Stomach smooth muscle (tissue), 2 donors: Measurements from ENCODE around the gene DUSP10.

Source experiments
- H3K27ac ChIP-seq: one replicate; pipeline ENCODE4 v1.7.0; 2013; ENCODE audit warnings: mild to moderate bottlenecking, low read length, inconsistent platforms
- H3K27me3 ChIP-seq, 2 donors: one replicate each; pipeline ENCODE4 v1.7.0; 2013; ENCODE audit warnings: low read length in 2 of 2; ENCODE audit not compliant: insufficient read depth in 2 of 2, control insufficient read depth in 1 of 2
- H3K36me3 ChIP-seq, 2 donors: one replicate each; pipeline ENCODE4 v1.7.0; 2013; ENCODE audit warnings: low read length in 2 of 2; ENCODE audit not compliant: control insufficient read depth in 2 of 2, insufficient read depth in 2 of 2
- H3K4me1 ChIP-seq: one replicate; pipeline ENCODE4 v1.7.0; 2013; ENCODE audit warnings: low read length; ENCODE audit not compliant: control insufficient read depth, insufficient read depth
- H3K4me3 ChIP-seq, 2 donors: one replicate each; pipeline ENCODE4 v1.7.0; 2013; ENCODE audit warnings: low read length in 2 of 2
- H3K9ac ChIP-seq, 2 donors: one replicate each; pipeline ENCODE4 v1.7.0; 2013; ENCODE audit warnings: low read length in 2 of 2, mild to moderate bottlenecking in 1 of 2
- H3K9me3 ChIP-seq, 2 donors: one replicate each; pipeline ENCODE4 v1.7.0; 2013; ENCODE audit warnings: low read length in 2 of 2; ENCODE audit not compliant: control insufficient read depth in 2 of 2
- donor health status: healthy.
- donor health status: Pancreatic carcinoma.

DUSP10 gene

DNA sequence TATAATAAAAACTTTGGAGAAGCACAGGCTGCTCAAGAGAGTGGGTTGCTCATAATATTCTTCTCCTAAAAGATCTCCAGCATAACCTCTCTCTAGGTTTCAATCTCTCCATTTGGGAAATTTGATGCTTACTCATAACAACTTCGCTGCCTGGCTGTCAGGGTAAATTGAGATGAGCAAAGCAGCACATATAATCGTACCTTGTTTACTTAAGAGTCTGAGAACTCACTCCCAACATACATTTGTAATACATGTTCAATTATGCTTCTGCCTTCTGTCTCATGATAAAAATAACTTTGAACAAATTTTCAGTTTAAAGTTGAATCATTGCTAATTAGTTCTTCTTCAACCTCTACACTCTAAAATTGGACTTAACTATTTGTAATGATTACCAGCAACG lies 68.9 kb downstream of the DUSP10 start:
- Histone ChIP-seq H3K9me3 (no peaks in the 10 kb centered on the region), H3K9ac (no peak overlapping the region), H3K4me1 (no peaks in the 10 kb centered on the region)

DNA sequence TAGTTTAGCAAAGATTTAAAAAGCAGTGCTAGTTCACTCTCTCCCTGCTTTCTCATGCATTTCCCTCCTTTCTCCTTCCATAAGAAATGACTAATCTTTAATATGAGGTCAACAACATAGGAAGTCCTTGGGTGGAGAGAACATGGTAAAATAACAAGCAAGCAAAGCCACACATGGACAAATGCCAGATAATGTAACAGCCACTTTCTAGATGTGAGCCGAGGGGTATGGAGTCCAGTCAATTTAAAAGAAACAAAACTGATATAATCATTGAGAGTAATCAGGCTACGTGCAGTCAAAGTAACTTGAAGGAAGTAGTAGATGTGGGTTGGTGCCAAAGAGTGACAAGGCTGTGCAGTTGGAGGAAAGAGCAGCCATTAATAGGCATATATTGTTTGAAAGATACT lies 69.6 kb downstream of the DUSP10 start:
- H3K4me3 ChIP-seq = no peak overlapping the region
- no peaks in the 10 kb centered on the region for H3K36me3 ChIP-seq
- no peaks in the 10 kb centered on the region for H3K27me3 ChIP-seq
- H3K9me3 ChIP-seq = no peaks in the 10 kb centered on the region
- no peaks in the 10 kb centered on the region for H3K4me1 ChIP-seq
- H3K9ac ChIP-seq = no peak overlapping the region
- no peak overlapping the region for H3K27ac ChIP-seq

More for the DNA sequence above, 68.9 kb downstream of the DUSP10 start:
- H3K4me3 ChIP-seq = no peak overlapping the region
- H3K36me3 ChIP-seq = no peaks in the 10 kb centered on the region
- H3K27me3 ChIP-seq = no peaks in the 10 kb centered on the region
- no peak overlapping the region for H3K27ac ChIP-seq

DNA sequence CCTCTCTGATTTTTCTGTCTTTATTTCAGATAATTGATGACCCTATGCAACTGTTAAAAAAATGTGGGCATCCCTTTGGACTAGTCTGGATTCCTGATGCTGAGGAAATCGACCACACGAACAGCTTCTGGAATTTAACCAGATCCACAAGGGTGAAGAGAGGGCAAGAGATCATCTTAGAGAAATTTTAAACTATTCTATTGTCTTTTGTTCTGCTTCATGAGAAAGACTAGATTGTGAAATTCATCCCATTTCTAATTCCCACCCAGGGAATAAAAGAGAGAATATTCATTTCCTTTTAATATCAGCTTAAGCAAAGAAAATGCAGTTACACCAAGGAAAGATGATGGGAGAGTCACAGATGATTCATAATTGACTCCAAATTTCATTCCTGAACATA lies 71.8 kb downstream of the DUSP10 start:
- Histone ChIP-seq H3K27me3 (no peaks in the 10 kb centered on the region), H3K27ac (no peak overlapping the region), H3K4me1 (no peaks in the 10 kb centered on the region), H3K9ac (no peak overlapping the region), H3K9me3 (no peaks in the 10 kb centered on the region), H3K36me3 (no peaks in the 10 kb centered on the region), H3K4me3 (no peak overlapping the region)

DNA sequence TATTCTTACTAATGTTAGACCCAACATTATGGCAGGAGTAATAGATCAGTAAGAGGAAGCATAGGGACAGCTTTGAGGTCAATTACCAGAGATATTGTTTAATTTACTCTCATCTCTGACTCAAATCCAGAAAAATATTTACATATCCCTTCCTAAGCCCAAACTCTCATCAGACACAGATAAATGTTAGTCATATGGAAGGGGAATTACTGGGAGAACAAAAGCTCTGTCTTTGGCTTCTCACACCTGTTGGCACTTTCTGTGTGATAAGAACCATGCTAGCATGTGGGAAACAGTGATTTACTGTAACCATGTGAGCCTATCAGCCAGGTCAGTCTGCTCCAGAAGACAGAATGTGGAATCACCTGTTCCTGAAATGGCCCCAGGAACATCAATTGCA lies 72.4 kb downstream of the DUSP10 start:
- no peak overlapping the region for H3K4me3 ChIP-seq
- H3K27me3 ChIP-seq = no peaks in the 10 kb centered on the region
- H3K9me3 ChIP-seq = no peaks in the 10 kb centered on the region
- H3K36me3 ChIP-seq = no peaks in the 10 kb centered on the region
- no peak overlapping the region for H3K27ac ChIP-seq
- no peak overlapping the region for H3K9ac ChIP-seq
- no peaks in the 10 kb centered on the region for H3K4me1 ChIP-seq

DNA sequence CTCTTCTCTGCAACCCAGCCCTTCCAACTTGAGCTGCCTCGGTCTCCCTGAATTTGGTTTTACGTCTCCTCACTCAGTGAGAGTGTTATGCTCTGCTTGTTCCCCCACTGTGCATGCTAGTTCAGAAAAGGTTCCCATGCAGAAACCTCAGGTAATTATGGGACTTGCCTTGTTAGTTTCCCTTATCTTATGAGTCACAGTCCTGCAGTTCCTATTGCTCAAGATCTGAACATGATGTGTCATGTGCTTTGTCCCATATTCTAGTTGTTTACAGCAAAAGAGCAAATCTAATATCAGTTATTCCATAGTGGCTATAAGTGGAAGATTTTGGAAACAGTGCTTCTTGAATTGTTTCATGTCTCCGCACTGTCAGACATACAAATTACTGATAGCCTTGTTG lies 74.4 kb downstream of the DUSP10 start:
- no peak overlapping the region for H3K9ac ChIP-seq
- H3K4me3 ChIP-seq = no peak overlapping the region
- H3K27ac ChIP-seq = no peak overlapping the region
- no peaks in the 10 kb centered on the region for H3K4me1 ChIP-seq
- H3K9me3 ChIP-seq = no peaks in the 10 kb centered on the region
- H3K27me3 ChIP-seq = no peaks in the 10 kb centered on the region
- no peaks in the 10 kb centered on the region for H3K36me3 ChIP-seq

DNA sequence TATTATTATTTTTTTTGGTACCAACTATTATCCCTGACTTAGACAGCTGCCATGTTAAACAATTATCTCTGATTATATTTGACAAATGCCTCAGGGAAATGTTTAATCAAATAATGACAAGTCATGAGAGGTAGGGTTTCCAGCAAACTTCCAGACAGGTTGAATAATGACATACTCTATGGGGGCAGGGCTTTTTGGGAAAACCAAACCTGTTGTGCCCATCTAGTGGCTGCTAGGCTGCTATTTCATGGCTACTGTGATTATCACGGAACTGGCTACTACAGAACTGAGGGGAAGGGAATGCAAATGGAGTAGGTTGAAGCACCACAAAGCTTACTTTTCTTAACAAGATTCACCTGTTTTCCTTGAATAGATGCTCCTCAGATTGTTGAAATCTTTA lies 77.6 kb downstream of the DUSP10 start:
- Histone ChIP-seq H3K4me3 (no peak overlapping the region), H3K9me3 (no peaks in the 10 kb centered on the region), H3K9ac (no peak overlapping the region), H3K36me3 (no peaks in the 10 kb centered on the region), H3K4me1 (no peaks in the 10 kb centered on the region), H3K27me3 (no peaks in the 10 kb centered on the region), H3K27ac (no peak overlapping the region)

DNA sequence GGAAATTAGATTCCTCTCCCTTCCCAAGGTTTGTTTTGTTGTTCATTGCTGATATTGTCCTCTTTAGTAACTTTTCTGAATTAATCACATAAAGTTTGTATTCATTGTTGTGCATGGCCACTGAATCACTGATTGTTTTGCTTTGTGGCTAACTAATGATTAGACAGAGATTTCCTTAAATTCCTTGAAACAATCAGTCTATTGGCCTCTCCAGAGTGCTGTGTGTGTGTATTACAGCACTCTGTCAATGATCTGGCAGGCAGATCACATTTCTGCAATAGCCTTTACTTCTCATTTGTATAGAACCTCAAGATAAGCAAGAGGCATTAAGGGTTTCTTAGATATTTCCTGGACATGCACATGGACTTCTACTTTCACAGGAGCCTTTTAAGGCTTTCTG lies 78.6 kb downstream of the DUSP10 start:
- no peak overlapping the region for H3K9ac ChIP-seq
- H3K27me3 ChIP-seq = no peaks in the 10 kb centered on the region
- no peak overlapping the region for H3K27ac ChIP-seq
- no peaks in the 10 kb centered on the region for H3K36me3 ChIP-seq
- no peaks in the 10 kb centered on the region for H3K4me1 ChIP-seq
- no peaks in the 10 kb centered on the region for H3K9me3 ChIP-seq
- H3K4me3 ChIP-seq = no peak overlapping the region

DNA sequence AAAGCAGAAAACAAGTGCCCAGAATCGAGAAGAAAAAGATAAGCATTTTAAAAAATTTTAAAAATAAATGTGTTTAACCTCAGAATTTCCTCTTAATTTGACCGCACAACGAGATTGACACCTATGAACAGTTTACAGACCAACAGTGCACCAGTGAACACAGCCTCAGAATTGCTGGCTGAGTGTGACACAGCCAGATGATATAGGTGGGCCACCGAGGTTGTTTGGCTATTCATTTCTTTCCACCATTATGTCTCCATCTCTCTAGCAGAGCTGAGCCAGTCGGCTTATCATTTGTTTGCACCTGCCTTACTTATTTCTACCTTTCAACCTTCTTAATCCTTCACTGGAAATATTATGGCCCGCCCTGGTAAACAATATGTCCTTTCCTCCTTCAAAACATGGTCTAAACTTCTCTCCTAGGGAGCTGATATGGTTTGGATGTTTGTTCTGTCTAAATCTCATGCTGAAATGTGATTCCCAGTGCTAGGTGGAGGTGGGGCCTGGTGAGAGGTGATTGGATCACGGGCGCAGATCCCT lies 86.1 kb downstream of the DUSP10 start:
- Histone ChIP-seq H3K9ac (no peak overlapping the region), H3K27me3 (no peaks in the 10 kb centered on the region), H3K4me1 (no peaks in the 10 kb centered on the region), H3K27ac (no peak overlapping the region), H3K9me3 (no peaks in the 10 kb centered on the region), H3K4me3 (no peak overlapping the region), H3K36me3 (no peaks in the 10 kb centered on the region)
